B cell (primary cell): ENCODE data around the gene GAB3. TPM values are rescaled to one million over a fixed set of nuclear protein-coding genes. Genes with fewer than 3 reads are reported as not detected.
A peak's percentile ranks its signal among the peaks of the same experiment; 100 is the strongest.
"Not testable (repeated sequence)": the region's sequence is repeated elsewhere in the genome, so short reads cannot be mapped to it uniquely, and the experiment has no call there.

Experiments
- ATAC-seq: fragments of 200-7000 bp; cut with Tn5 transposase; one replicate; pipeline ENCODE4 v1.10.0; 2021; ENCODE audit warnings: low read depth, mild to moderate bottlenecking, moderate number of reproducible peaks, moderate library complexity
- CTCF ChIA-PET: fragments of 350-600 bp; sonication (Branson Sonifier 250); formaldehyde crosslinking; loops from one replicate; lab custom pipeline; 2021; ENCODE audit warnings: antibody characterized with exemption, inconsistent platforms; lab: Charles Lee
- POLR2A ChIA-PET: fragments of 350-600 bp; sonication (Branson Sonifier 250); formaldehyde crosslinking; loops from one replicate; lab custom pipeline; 2021; ENCODE audit warnings: antibody characterized with exemption; lab: Charles Lee
- DNase-seq: peaks from one replicate; pipeline ENCODE4 v3.0.0; 2013
- H2AFZ ChIP-seq: 2 replicates; pipeline ENCODE4 v1.6.1; 2012; ENCODE audit warnings: mild to moderate bottlenecking, low read depth, low read length; ENCODE audit not compliant: insufficient read depth, poor library complexity, severe bottlenecking
- H3K27ac ChIP-seq, 2 donors: 1 replicate in 1 of 2; 2 replicates in 1 of 2; pipeline ENCODE4 v1.5.1; 2012 to 2013; ENCODE audit warnings: low read length in 2 of 2, mild to moderate bottlenecking in 2 of 2, moderate library complexity in 1 of 2
- H3K27me3 ChIP-seq, 4 experiments: fragments of 200-600 bp in 1 of 4; sonication (generic) in 1 of 4; replicated peaks in 1 of 4; 1 replicate in 2 of 4; 2 replicates in 2 of 4; pipeline versions ENCODE4 v1.6.1 to v1.7.0; 2013 to 2016; ENCODE audit warnings: low read length in 3 of 4, mild to moderate bottlenecking in 2 of 4, mixed read lengths in 1 of 4, moderate library complexity in 1 of 4; ENCODE audit not compliant: insufficient read depth in 4 of 4, control insufficient read depth in 3 of 4; ENCODE audit errors: control extremely low read depth in 1 of 4
- H3K36me3 ChIP-seq, 2 experiments: replicated peaks in 1 of 2; 1 replicate in 1 of 2; 2 replicates in 1 of 2; pipeline versions ENCODE4 v1.6.1 to v1.7.1; 2013; ENCODE audit warnings: low read length in 1 of 2; ENCODE audit not compliant: insufficient read depth in 2 of 2, control insufficient read depth in 1 of 2; ENCODE audit errors: control extremely low read depth in 1 of 2, extremely low read depth in 1 of 2
- H3K4me1 ChIP-seq, 2 donors: fragments of 200-600 bp in 1 of 2; sonication (generic) in 1 of 2; 1 replicate in 1 of 2; 2 replicates in 1 of 2; pipeline versions ENCODE4 v1.5.1 to v1.6.1; 2013 to 2017; ENCODE audit warnings: low read length in 2 of 2; ENCODE audit not compliant: control insufficient read depth in 2 of 2, insufficient read depth in 2 of 2
- H3K4me2 ChIP-seq: replicated peaks from 2 replicates; pipeline ENCODE3; 2012; ENCODE audit warnings: mild to moderate bottlenecking, low read depth, low read length; ENCODE audit not compliant: poor library complexity, severe bottlenecking
- H3K4me3 ChIP-seq, 5 experiments: fragments of 200-600 bp in 1 of 5; sonication (generic) in 1 of 5; 1 replicate in 3 of 5; 2 replicates in 2 of 5; pipeline versions ENCODE4 v1.5.1 to v1.7.0; 2011 to 2016; ENCODE audit warnings: low read length in 4 of 5, mild to moderate bottlenecking in 4 of 5, low read depth in 2 of 5, control low read depth in 1 of 5, moderate library complexity in 1 of 5; ENCODE audit not compliant: insufficient read depth in 1 of 5; ENCODE audit errors: control extremely low read depth in 1 of 5, extremely low read depth in 1 of 5
- H3K79me2 ChIP-seq: fragments of 200-600 bp; sonication (generic); one replicate; pipeline ENCODE4 v1.6.0; 2016; ENCODE audit warnings: low read length; ENCODE audit not compliant: control insufficient read depth, insufficient read depth
- H3K9ac ChIP-seq: fragments of 200-600 bp; sonication (generic); 2 replicates; pipeline ENCODE4 v1.6.1; 2017; ENCODE audit warnings: mild to moderate bottlenecking, low read length, moderate library complexity
- H3K9me3 ChIP-seq, 3 donors: one replicate each; pipeline versions ENCODE4 v1.6.1 to v1.7.1; 2013; ENCODE audit warnings: low read length in 2 of 3; ENCODE audit not compliant: control insufficient read depth in 2 of 3, insufficient read depth in 1 of 3; ENCODE audit errors: control extremely low read depth in 1 of 3
- H4K20me1 ChIP-seq: 2 replicates; pipeline ENCODE4 v1.6.0; 2012; ENCODE audit warnings: mild to moderate bottlenecking, low read length; ENCODE audit not compliant: insufficient read depth, control insufficient read depth, poor library complexity, severe bottlenecking
- H3K27ac Mint-ChIP-seq: one replicate; pipeline ENCODE4 v1.8.0; 2021; ENCODE audit warnings: mixed read lengths
- H3K27me3 Mint-ChIP-seq: one replicate; pipeline ENCODE4 v1.8.0; 2021; ENCODE audit warnings: mixed read lengths
- H3K4me1 Mint-ChIP-seq: one replicate; pipeline ENCODE4 v1.8.0; 2021; ENCODE audit warnings: mixed read lengths
- H3K4me3 Mint-ChIP-seq: one replicate; pipeline ENCODE4 v1.8.0; 2021; ENCODE audit warnings: mixed read lengths
- H3K9me3 Mint-ChIP-seq: one replicate; pipeline ENCODE4 v1.8.0; 2022; ENCODE audit warnings: mixed read lengths; ENCODE audit not compliant: insufficient read depth
- WGBS: methylation state at CpG from one replicate; pipeline ENCODE4 v1.1.5; 2013; ENCODE audit warnings: missing lambda C conversion rate; ENCODE audit not compliant: insufficient coverage; 5-methylcytosine and 5-hydroxymethylcytosine counted together
- intact Hi-C: fragments of 100-400 bp; cut with micrococcal nuclease; formaldehyde crosslinking; loops from one replicate; pipeline ENCODE4 v1.10.0; 2022
- polyA plus RNA-seq: library from polyadenylated mRNA; depleted of rRNA; stranded (reverse); fragments of >200 nt; gene quantifications from 2 replicates; pipeline ENCODE4 v1.2.3, GENCODE V29; 2012
- total RNA-seq, 2 donors: library from RNA; stranded (reverse); fragments of 120-200 nt in 1 of 2; gene quantifications; 1 replicate in 1 of 2; 2 replicates in 1 of 2; pipeline versions ENCODE4 v1.2.3 to v1.2.4, GENCODE V29; 2013 to 2022

GAB3 gene
- total and polyA plus RNA-seq, 2 donors (not counting 1 experiment from before 2014, with no cell fraction given) = 13.2 to 16.5 TPM

- H3K27ac Mint-ChIP-seq, H3K4me2 ChIP-seq, H3K9me3 Mint-ChIP-seq, H3K79me2 ChIP-seq, intact Hi-C loops, H3K9me3 ChIP-seq, H3K9ac ChIP-seq, H3K4me1 ChIP-seq, H3K4me3 ChIP-seq, H3K27me3 ChIP-seq, ATAC-seq, CTCF ChIA-PET, POLR2A ChIA-PET, H2AFZ ChIP-seq, H3K27me3 Mint-ChIP-seq, H4K20me1 ChIP-seq, H3K4me3 Mint-ChIP-seq, H3K27ac ChIP-seq, DNase-seq, H3K36me3 ChIP-seq, H3K4me1 Mint-ChIP-seq: not testable (repeated sequence)
- WGBS = no CpG with 5 or more reads among the region's 10 CpGs
Measured at GRCh38 chrX:154641740-154642139, 109.1 kb downstream of the GAB3 start.

DNA sequence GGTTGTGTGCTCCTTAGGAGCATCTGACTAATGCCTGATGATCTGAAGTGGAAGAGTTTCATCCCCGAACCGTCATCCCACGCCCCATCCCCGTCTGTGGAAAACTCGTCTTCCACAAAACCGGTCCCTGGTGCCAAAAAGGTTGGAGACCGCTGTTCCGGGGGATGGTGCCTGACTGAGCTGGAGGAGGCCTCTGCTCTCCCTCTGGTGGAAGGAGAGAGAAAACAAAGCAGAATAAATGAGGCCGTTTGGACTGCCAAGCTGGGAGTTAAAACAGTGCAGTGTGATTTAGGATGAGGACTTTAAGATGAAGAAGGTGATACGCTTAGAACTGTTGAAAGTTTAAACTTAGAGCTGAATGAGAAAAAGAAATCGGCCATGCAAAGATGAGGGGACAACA lies 117.2 kb downstream of the GAB3 start:
- H3K4me1 ChIP-seq, H3K9ac ChIP-seq, ATAC-seq, H3K27ac ChIP-seq, DNase-seq, H2AFZ ChIP-seq, H3K36me3 ChIP-seq, H3K79me2 ChIP-seq, H3K9me3 ChIP-seq, H3K4me3 ChIP-seq, H3K27ac Mint-ChIP-seq, H4K20me1 ChIP-seq, H3K4me3 Mint-ChIP-seq, H3K4me2 ChIP-seq, H3K27me3 Mint-ChIP-seq, POLR2A ChIA-PET, CTCF ChIA-PET, H3K27me3 ChIP-seq, H3K9me3 Mint-ChIP-seq, intact Hi-C loops, H3K4me1 Mint-ChIP-seq: not testable (repeated sequence)
- WGBS = no CpG with 5 or more reads among the region's 11 CpGs

GRCh38 chrX:154630949-154631348 lies 119.9 kb downstream of the GAB3 start:
- H3K9ac ChIP-seq, H3K4me1 ChIP-seq, ATAC-seq, H3K4me2 ChIP-seq, H3K27ac ChIP-seq, CTCF ChIA-PET, H2AFZ ChIP-seq, H3K9me3 ChIP-seq, H3K36me3 ChIP-seq, H3K27me3 Mint-ChIP-seq, POLR2A ChIA-PET, H3K27ac Mint-ChIP-seq, H3K4me3 ChIP-seq, H3K27me3 ChIP-seq, DNase-seq, H3K79me2 ChIP-seq, intact Hi-C loops, H3K4me1 Mint-ChIP-seq, H3K9me3 Mint-ChIP-seq, H3K4me3 Mint-ChIP-seq, H4K20me1 ChIP-seq: not testable (repeated sequence)
- no CpG with 5 or more reads among the region's 11 CpGs for WGBS

DNA sequence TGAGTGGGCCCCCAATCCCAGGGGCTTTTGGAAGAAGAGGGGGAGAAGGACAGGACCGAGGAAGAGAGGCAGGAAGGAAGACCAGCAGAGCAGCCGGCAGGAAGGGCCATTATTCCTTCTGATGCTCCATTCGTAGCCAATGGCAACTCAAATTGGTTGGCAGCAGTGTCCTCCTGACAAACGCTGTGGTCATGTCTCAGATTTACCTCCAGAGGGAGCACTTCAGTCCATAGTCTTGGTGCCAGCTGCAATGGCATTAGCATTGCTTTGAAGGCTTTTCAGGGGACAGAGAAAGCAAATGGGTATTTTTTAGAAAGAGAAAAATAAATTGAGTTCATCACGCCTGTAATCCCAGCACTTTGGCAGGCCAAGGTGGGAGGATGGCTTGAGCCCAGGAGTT lies 121.9 kb downstream of the GAB3 start:
- DNase-seq, H3K27ac ChIP-seq, H3K36me3 ChIP-seq, H3K4me3 ChIP-seq, POLR2A ChIA-PET, H3K4me2 ChIP-seq, H2AFZ ChIP-seq, H3K27me3 ChIP-seq, H4K20me1 ChIP-seq, H3K4me1 ChIP-seq, CTCF ChIA-PET, H3K79me2 ChIP-seq, H3K27me3 Mint-ChIP-seq, H3K4me3 Mint-ChIP-seq, H3K27ac Mint-ChIP-seq, intact Hi-C loops, H3K9ac ChIP-seq, H3K4me1 Mint-ChIP-seq, H3K9me3 Mint-ChIP-seq, H3K9me3 ChIP-seq: not testable (repeated sequence)
- no CpG with 5 or more reads among the region's 5 CpGs for WGBS
- peak; percentile 60 for ATAC-seq
